Globus pallidus (tissue), 1 donor: ENCODE measurements around the gene EDC3.
A peak's percentile ranks its signal among the peaks of the same experiment; 100 is the strongest.
"Not testable (repeated sequence)": the region's sequence is repeated elsewhere in the genome, so short reads cannot be mapped to it uniquely, and the experiment has no call there.

Source experiments
- DNase-seq: peaks from one replicate; pipeline ENCODE4 v3.0.0-alpha.2; 2015; ENCODE audit warnings: low spot score

EDC3 gene

GRCh38 chr15:74709892-74710291 is 14.1 kb upstream of the EDC3 start:
- no peak for DNase-seq

- no peak for DNase-seq
These were observed 13.2 kb upstream of the EDC3 start for GRCh38 chr15:74709011-74709410.

DNA sequence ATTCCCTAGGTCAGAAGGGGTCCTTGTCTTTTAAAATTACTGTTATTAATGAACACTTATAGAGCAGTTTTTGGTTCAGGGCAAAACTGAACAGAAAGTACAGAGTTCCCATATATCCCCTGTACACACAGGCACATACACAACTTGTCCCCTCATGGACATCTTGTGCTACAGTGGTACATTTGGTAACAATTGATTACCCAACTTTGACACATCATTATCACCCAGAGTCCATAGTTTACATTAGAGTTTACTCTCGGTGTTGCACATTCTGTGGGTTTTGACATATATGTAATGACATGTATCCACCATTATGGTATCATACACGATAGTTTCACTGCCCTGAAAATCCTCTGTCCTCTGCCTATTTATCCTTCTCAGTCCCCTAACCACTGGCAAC is 984 bp upstream of the EDC3 start:
- no peak for DNase-seq

DNA sequence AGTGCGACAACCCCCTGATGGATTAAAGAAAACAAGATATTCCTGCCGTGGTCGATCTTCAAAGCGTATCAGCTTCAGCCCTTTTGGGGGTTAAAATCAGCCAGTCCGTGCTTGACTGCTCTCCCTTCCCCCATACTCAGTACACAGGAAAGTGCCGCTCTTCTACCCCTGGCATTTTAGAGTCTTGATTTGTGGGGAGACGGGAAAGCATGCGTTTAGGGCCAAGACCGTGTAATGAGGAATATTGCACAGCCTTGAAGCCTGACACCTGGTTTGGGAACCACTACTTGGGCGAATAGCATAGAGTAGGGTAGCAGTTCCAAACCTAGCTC is 540 bp upstream of the EDC3 start:
- DNase-seq, result no peak

- DNase-seq, result no peak
These were observed 3.5 kb downstream of the EDC3 start for GRCh38 chr15:74692327-74692726.

DNA sequence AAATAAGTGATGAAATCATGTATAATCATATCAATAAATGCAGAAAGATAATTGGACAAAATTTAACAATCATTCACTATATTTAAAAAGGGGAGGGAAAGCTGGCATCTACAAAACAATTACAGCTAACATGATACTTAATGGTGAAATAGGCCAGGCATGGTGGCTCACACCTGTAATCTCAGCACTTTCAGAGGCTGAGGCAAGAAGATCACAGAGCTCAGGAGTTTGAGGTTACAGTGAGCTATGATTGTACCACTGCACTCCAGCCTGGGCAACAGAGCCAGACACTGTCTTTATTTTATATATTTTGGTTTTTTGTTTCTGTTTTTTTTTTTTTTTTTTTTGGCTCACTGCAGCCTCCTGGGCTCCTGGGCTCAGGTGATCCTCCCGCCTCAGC is 12.1 kb downstream of the EDC3 start:
- no peak for DNase-seq

- DNase-seq, result no peak
These were observed 12.9 kb downstream of the EDC3 start for GRCh38 chr15:74682954-74683353.

DNA sequence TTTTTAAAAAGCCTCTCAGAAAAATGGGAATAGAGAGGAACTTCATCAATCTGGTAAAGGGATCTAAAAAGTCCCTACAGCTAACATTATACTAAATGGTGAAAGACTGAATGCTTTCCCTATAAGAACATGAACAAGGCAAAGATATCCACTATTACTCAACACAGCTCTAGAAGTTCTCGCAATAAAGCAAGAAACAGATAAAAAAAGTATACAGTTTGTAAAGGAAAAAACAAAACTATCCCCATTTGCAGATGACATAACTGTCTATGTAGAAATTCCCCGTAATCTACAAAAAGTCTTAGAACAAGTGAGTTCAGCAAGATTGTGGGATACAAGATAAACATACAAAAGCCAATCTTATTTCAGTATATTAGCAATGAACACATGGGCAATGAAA is 15.4 kb downstream of the EDC3 start:
- DNase-seq, result no peak

- no peak for DNase-seq
These were observed 19.0 kb downstream of the EDC3 start for GRCh38 chr15:74676801-74677200.

DNA sequence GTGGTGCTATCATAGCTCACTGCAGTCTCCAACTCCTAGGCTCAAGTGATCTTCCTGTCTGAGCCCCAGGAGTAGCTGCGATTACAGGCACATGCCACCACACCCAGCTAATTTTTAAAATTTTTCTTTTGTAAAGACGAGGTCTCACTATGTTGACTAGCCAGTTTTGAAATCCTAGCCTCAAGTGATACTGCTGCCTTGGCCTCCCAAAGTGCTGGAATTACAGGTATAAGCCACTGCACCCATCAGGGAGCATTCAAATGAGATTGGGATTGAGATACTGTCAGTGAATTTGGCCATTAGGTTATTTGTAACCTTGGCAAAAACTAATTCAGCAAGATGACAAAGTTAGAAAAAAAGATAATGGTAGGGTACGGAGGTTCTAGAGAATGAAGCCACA is 21.7 kb downstream of the EDC3 start:
- DNase-seq, result no peak

DNA sequence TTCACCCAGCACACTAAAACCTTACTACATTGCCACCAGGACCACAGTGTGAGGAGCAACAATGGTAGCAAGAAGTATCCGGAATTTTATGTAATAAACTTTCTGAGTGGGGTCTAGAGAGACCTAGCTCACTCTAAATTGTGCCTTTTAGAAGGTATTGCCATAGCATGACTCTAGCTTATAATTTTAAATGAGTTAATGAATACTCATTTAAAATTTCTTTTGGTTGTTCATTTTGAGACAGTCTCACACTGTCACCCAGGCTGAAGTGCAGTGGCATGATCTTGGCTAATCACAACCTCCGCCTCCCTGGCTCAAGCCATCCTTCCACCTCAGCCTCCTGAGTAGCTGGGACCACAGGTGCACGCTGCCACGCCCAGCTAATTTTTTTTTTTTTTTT is 26.2 kb downstream of the EDC3 start:
- DNase-seq, result no peak

- no peak for DNase-seq
These were observed 27.8 kb downstream of the EDC3 start for GRCh38 chr15:74667975-74668374.

- DNase-seq, result no peak
These were observed 31.2 kb downstream of the EDC3 start for GRCh38 chr15:74664670-74665069.

DNA sequence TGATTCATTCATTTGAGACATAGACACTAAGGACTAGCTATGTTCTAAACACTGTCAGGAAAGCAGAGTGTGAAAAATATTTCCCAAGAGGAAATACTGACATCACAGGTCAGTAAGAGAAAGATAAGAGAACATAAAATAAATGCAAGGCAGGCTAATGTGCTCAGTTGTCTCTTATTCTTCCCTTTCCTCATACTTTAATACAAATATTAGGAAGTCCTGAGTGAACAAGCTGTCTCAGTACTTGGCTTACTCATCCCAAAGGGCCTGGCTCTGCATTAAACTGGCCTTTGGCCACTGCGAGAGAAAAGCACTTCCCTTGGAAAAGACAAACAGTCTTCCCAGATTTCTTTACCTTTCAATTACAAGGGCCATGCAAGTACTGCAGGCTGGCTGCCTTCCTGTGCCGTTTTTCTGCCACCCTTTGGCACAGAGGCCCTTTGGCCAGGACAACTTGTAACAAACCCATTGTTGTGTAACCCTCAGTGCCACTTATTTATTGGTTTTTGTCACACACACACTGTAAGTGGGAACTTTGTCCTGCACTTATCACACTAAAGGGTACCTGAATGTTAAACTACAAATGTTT is 31.7 kb downstream of the EDC3 start:
- DNase-seq, result peak; percentile 54

DNA sequence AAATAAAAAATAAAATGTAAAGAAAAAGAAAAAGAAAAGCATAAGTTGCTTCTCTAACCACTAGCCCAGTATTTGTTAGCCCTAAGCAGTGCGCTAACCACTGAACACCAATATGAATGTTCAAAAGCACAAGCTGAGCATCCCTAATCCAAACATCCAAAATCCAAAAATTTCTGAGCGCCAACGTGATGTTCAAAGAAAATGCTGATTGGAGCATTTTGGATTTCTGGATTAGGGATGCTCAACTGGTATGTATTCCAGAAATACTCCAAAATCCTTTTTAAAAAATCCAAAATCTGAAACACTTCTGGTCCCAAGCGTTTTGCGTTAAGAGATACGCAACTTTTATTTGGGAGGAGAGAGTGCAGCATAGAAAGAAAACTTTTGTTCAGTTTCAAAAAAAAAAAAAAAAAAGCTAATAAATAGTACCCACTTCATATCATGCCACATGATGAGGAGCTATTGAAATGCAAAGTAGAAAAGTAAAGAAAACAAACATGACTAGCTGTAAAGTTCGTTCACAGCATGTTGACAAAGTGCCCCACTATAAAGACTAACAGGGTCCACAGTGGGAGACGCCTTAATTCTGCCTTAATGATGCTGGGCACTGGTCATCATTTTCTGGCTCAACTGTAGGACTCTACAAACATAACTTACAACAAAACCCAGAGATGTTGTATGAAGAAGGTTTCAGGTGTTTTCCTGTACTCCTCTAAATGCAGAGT is 32.4 kb downstream of the EDC3 start:
- no peak for DNase-seq

DNA sequence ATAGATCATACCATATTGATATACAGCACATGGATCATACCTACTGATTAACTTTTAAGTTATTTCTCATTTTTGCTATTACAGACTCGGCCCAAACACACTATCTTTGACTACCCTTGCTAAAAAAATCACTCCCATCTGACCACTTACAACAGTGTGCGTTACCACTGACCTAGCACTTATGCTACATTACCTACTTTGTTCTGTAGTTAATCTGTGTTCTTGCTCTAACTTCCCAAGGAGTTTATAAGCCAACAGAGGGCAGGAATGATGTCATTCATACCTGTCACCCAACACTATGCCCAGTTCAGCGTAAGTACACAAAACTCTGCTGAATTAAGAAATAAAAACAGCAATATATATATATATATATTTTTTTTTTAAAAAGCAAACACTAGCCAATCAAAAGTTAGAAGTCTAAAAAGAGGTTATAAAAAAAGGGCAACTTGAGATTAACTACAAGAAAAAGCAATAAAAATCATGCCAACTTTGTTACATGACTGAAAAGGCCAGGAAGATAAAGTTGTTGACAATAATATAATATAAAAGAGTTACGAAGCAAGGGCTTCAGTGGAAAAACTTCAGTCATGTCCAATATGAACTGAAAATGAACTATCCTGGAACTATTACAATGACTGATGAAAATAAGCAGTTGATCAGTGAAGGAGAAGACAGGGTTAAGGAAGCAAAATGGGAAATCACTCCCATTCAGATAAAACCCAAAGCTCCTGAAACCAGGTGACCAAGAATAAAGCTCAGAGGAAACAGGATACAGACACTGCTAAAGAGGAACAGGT is 33.6 kb downstream of the EDC3 start:
- DNase-seq, result no peak

DNA sequence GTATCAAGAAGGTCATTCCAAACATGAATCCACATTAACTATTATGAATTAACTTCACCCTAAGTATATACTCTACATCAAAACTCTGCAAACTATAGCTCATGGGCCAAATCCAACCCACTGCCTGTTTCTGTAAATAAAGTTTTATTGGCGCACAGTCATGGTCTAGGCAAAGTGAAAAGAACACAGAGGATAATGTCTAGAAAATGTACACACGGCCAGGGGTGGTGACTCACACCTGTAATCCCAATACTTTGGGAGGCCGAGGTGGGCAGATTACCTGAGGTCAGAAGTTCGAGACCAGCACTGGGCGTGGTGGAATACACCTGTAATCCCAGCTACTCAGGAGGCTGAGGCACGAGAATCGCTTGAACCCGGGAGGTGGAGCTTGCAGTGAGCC is 34.5 kb downstream of the EDC3 start:
- DNase-seq, result not testable (repeated sequence)

GRCh38 chr15:74657846-74658245 is 38.0 kb downstream of the EDC3 start:
- DNase-seq, result no peak

GRCh38 chr15:74656935-74657535 is 38.8 kb downstream of the EDC3 start:
- DNase-seq, result peak; percentile 58

GRCh38 chr15:74655424-74655823 is 40.4 kb downstream of the EDC3 start:
- no peak for DNase-seq

DNA sequence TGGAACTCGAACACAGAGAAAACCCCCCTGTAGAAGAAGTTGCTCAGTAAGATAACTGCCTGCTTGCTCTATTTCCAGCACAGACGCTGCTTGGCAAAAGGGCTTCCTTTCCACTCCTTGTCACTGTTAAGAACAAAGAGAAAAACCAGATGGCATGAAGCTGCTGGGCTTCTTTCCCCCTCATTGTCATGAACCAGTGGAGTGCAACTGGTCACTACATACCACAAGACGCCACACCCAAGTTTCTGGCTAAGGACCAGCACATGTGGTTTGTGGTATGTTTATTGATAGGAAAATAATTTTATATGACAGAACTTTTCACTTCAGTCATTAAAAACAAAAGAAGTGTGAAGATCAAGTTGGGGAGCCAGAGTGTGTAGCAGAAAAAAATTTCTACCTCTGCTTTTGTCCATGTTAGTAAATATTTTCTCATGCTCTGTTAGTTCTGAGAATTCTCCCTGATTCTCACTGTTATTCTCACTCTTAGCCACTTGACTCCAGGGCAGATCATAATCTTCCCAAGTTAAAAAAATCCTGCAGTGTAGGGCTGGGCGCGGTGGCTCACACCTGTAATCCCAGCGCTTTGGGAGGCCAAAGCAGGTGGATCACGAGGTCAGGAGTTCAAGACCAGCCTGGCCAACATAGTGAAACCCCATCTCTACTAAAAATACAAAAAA is 42.3 kb downstream of the EDC3 start:
- no peak for DNase-seq

GRCh38 chr15:74651242-74651741 is 44.5 kb downstream of the EDC3 start:
- DNase-seq, result no peak
